GM12878 (cell line): ENCODE results near the gene ENTREP1.

Source experiments
- BCL11A ChIP-seq: IDR thresholded peaks from 2 replicates; pipeline ENCODE4 v1.6.1; 2011; ENCODE audit warnings: low read depth, low read length
- BRCA1 ChIP-seq: IDR thresholded peaks from 2 replicates; pipeline ENCODE4 v1.6.1; 2011; ENCODE audit warnings: low read depth, low read length, improper control_type of control experiment
- CREM ChIP-seq: IDR thresholded peaks from 2 replicates; pipeline ENCODE4 v1.6.1; 2014; ENCODE audit warnings: antibody characterized with exemption, low read depth
- EZH2 ChIP-seq: IDR thresholded peaks from 2 replicates; pipeline ENCODE4 v1.6.1; 2012; ENCODE audit warnings: low read depth, mild to moderate bottlenecking, control low read depth, inconsistent platforms, low read length, borderline replicate concordance; ENCODE audit not compliant: control insufficient read depth
- REST ChIP-seq: IDR thresholded peaks from 2 replicates; pipeline ENCODE4 v1.6.1; 2012; ENCODE audit warnings: mild to moderate bottlenecking, low read depth, low read length
- WRNIP1 ChIP-seq: IDR thresholded peaks from 2 replicates; pipeline ENCODE4 v1.6.1; 2011; ENCODE audit warnings: low read depth, low read length, improper control_type of control experiment, borderline replicate concordance
- YY1 ChIP-seq: IDR thresholded peaks from 2 replicates; pipeline ENCODE4 v1.6.1; 2011; ENCODE audit warnings: low read depth, mild to moderate bottlenecking, low read length
- ZNF274 ChIP-seq: IDR thresholded peaks from one replicate; pipeline ENCODE4 v1.8.0; 2011; ENCODE audit not compliant: insufficient read length, insufficient read depth
- TF ChIP-seq, protein P1 (sequence below), 3 experiments: IDR thresholded peaks in 2 of 3; conservative IDR thresholded peaks in 1 of 3; 2 replicates each; pipeline ENCODE4 v1.5.1; 2011; ENCODE audit warnings: low read depth in 3 of 3, low read length in 3 of 3, mild to moderate bottlenecking in 3 of 3, control low read depth in 2 of 3, moderate library complexity in 2 of 3, inconsistent platforms in 1 of 3, mixed read lengths in 1 of 3; ENCODE audit not compliant: control insufficient read depth in 2 of 3, insufficient read depth in 1 of 3; ENCODE audit errors: extremely low read depth in 1 of 3
- TF ChIP-seq, protein P2 (sequence below): fragments of 450-650 bp; formaldehyde crosslinking; IDR thresholded peaks from 2 replicates; pipeline ENCODE4 v1.4.0; 2020; ENCODE audit warnings: mild to moderate bottlenecking, moderate library complexity

GRCh38 chr9:69393425-69393824, 68.4 kb downstream of the ENTREP1 start:
- TF ChIP-seq, protein P1, sequence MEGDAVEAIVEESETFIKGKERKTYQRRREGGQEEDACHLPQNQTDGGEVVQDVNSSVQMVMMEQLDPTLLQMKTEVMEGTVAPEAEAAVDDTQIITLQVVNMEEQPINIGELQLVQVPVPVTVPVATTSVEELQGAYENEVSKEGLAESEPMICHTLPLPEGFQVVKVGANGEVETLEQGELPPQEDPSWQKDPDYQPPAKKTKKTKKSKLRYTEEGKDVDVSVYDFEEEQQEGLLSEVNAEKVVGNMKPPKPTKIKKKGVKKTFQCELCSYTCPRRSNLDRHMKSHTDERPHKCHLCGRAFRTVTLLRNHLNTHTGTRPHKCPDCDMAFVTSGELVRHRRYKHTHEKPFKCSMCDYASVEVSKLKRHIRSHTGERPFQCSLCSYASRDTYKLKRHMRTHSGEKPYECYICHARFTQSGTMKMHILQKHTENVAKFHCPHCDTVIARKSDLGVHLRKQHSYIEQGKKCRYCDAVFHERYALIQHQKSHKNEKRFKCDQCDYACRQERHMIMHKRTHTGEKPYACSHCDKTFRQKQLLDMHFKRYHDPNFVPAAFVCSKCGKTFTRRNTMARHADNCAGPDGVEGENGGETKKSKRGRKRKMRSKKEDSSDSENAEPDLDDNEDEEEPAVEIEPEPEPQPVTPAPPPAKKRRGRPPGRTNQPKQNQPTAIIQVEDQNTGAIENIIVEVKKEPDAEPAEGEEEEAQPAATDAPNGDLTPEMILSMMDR (IDR thresholded peaks at IDR 0.05 in 2 of 3, conservative IDR thresholded peaks at IDR 0.05 in 1 of 3; ENCODE audit: control insufficient read depth in 2 of 3, extremely low read depth in 1 of 3, insufficient read depth in 1 of 3, low read depth in 3 of 3, low read length in 3 of 3): no peak
- TF ChIP-seq, protein P2, sequence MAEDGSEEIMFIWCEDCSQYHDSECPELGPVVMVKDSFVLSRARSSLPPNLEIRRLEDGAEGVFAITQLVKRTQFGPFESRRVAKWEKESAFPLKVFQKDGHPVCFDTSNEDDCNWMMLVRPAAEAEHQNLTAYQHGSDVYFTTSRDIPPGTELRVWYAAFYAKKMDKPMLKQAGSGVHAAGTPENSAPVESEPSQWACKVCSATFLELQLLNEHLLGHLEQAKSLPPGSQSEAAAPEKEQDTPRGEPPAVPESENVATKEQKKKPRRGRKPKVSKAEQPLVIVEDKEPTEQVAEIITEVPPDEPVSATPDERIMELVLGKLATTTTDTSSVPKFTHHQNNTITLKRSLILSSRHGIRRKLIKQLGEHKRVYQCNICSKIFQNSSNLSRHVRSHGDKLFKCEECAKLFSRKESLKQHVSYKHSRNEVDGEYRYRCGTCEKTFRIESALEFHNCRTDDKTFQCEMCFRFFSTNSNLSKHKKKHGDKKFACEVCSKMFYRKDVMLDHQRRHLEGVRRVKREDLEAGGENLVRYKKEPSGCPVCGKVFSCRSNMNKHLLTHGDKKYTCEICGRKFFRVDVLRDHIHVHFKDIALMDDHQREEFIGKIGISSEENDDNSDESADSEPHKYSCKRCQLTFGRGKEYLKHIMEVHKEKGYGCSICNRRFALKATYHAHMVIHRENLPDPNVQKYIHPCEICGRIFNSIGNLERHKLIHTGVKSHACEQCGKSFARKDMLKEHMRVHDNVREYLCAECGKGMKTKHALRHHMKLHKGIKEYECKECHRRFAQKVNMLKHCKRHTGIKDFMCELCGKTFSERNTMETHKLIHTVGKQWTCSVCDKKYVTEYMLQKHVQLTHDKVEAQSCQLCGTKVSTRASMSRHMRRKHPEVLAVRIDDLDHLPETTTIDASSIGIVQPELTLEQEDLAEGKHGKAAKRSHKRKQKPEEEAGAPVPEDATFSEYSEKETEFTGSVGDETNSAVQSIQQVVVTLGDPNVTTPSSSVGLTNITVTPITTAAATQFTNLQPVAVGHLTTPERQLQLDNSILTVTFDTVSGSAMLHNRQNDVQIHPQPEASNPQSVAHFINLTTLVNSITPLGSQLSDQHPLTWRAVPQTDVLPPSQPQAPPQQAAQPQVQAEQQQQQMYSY (CRISPR knock-in tag): no peak
- TF ChIP-seq REST (no peak), ZNF274 (no peak), EZH2 (no peak), YY1 (no peak), CREM (no peak), WRNIP1 (no peak), BCL11A (no peak), BRCA1 (no peak)
